SK-N-SH (cell line): ENCODE measurements around the gene WWTR1.

Experiments
- CTCF ChIP-seq: fragments of 200-600 bp; sonication (generic); IDR thresholded peaks from 2 replicates; pipeline ENCODE4 v1.6.1; 2017; ENCODE audit warnings: antibody characterized with exemption, mild to moderate bottlenecking, moderate library complexity
- MEF2A ChIP-seq: IDR thresholded peaks from 2 replicates; pipeline ENCODE4 v1.4.0; 2012; ENCODE audit warnings: low read depth, borderline replicate concordance
- TAF1 ChIP-seq: IDR thresholded peaks from 2 replicates; pipeline ENCODE4 v1.6.1; 2012; ENCODE audit warnings: low read depth, mild to moderate bottlenecking, low read length, moderate library complexity, borderline replicate concordance
- TF ChIP-seq, protein P1 (sequence below): IDR thresholded peaks from 2 replicates; pipeline ENCODE4 v1.4.0; 2012; ENCODE audit warnings: low read depth

GRCh38 chr3:149667576-149667975 lies 9.8 kb upstream of the WWTR1 start:
- TF ChIP-seq MEF2A, result no peak
- TF ChIP-seq TAF1, result no peak
- no peak for TF ChIP-seq CTCF
- TF ChIP-seq, protein P1, sequence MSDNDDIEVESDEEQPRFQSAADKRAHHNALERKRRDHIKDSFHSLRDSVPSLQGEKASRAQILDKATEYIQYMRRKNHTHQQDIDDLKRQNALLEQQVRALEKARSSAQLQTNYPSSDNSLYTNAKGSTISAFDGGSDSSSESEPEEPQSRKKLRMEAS, result no peak
